CD4-positive, alpha-beta T cell treated with Interleukin-17A for 4 hours (primary cell): ENCODE measurements around the gene MRTFB.

Experiments used
- DNase-seq: peaks from one replicate; pipeline ENCODE4 v3.0.0-alpha.2; 2020; ENCODE audit warnings: mixed read lengths

Gene MRTFB

GRCh38 chr16:14291286-14291685 lies 220.2 kb downstream of the MRTFB start:
- no peak for DNase-seq

- no peak for DNase-seq
These were observed 221.1 kb downstream of the MRTFB start for GRCh38 chr16:14292051-14292825.

GRCh38 chr16:14296663-14297062 lies 225.5 kb downstream of the MRTFB start:
- DNase-seq = no peak

- DNase-seq = no peak
These were observed 227.4 kb downstream of the MRTFB start for GRCh38 chr16:14298374-14299122.

- DNase-seq = peak; percentile 58
These were observed 229.6 kb downstream of the MRTFB start for GRCh38 chr16:14300705-14301168.

- DNase-seq = peak; percentile 17
These were observed 230.3 kb downstream of the MRTFB start for GRCh38 chr16:14301169-14302030.

- DNase-seq = peak; percentile 34
These were observed 230.9 kb downstream of the MRTFB start for GRCh38 chr16:14302031-14302398.

- DNase-seq = peak; percentile 47
These were observed 231.5 kb downstream of the MRTFB start for GRCh38 chr16:14302399-14303181.

GRCh38 chr16:14303182-14303618 lies 232.1 kb downstream of the MRTFB start:
- DNase-seq = no peak

GRCh38 chr16:14303639-14304394 lies 232.7 kb downstream of the MRTFB start:
- DNase-seq = no peak

- no peak for DNase-seq
These were observed 233.9 kb downstream of the MRTFB start for GRCh38 chr16:14304891-14305460.

- no peak for DNase-seq
These were observed 235.5 kb downstream of the MRTFB start for GRCh38 chr16:14306485-14307058.

GRCh38 chr16:14307059-14307526 lies 236.0 kb downstream of the MRTFB start:
- DNase-seq = no peak

GRCh38 chr16:14307527-14308367 lies 236.6 kb downstream of the MRTFB start:
- DNase-seq = peak; percentile 40

GRCh38 chr16:14308368-14308723 lies 237.2 kb downstream of the MRTFB start:
- DNase-seq = no peak

GRCh38 chr16:14309001-14309886 lies 238.1 kb downstream of the MRTFB start:
- peak; percentile 63 for DNase-seq

- peak; percentile 16 for DNase-seq
These were observed 238.8 kb downstream of the MRTFB start for GRCh38 chr16:14309906-14310305.

GRCh38 chr16:14310519-14310991 lies 239.4 kb downstream of the MRTFB start:
- no peak for DNase-seq
